C4-2B (cell line): ENCODE measurements around the gene SCUBE3.
A peak's percentile ranks its signal among the peaks of the same experiment; 100 is the strongest.

ENCODE experiments used
- H3K27ac ChIP-seq: fragments of 450-650 bp; 2 replicates; pipeline ENCODE4 v1.5.1; 2017
- CTCF ChIP-seq: fragments of 450-650 bp; conservative IDR thresholded peaks from 2 replicates; pipeline ENCODE4 v1.5.1; 2017; ENCODE audit warnings: mild to moderate bottlenecking
- ZFX ChIP-seq: fragments of 450-650 bp; IDR thresholded peaks from 2 replicates; pipeline ENCODE4 v1.6.1; 2017

The SCUBE3 gene

GRCh38 chr6:35244551-35244950 is 30.8 kb downstream of the SCUBE3 start:
- H3K27ac ChIP-seq = no peak overlapping the region
- TF ChIP-seq CTCF (no peak), ZFX (no peak)

GRCh38 chr6:35247642-35248231 is 34.0 kb downstream of the SCUBE3 start:
- H3K27ac ChIP-seq = no peak overlapping the region
- TF ChIP-seq ZFX = no peak
- no peak for TF ChIP-seq CTCF

- TF ChIP-seq CTCF (no peak), ZFX (no peak)
- H3K27ac ChIP-seq = no peak overlapping the region
Observed at GRCh38 chr6:35248300-35248699, 34.5 kb downstream of the SCUBE3 start.

- no peak for TF ChIP-seq CTCF
- TF ChIP-seq ZFX = no peak
- no peak overlapping the region for H3K27ac ChIP-seq
Observed at GRCh38 chr6:35248965-35249364, 35.2 kb downstream of the SCUBE3 start.

- no peak overlapping the region for H3K27ac ChIP-seq
- TF ChIP-seq CTCF (no peak), ZFX (no peak)
Observed at GRCh38 chr6:35251949-35252348, 38.2 kb downstream of the SCUBE3 start.

- TF ChIP-seq CTCF = no peak
- TF ChIP-seq ZFX = no peak
- H3K27ac ChIP-seq = no peak overlapping the region
Observed at GRCh38 chr6:35253249-35253648, 39.5 kb downstream of the SCUBE3 start.

- TF ChIP-seq ZFX = no peak
- H3K27ac ChIP-seq = no peak overlapping the region; the same call in 1 of the 2 replicates
Observed at GRCh38 chr6:35258336-35258735, 44.6 kb downstream of the SCUBE3 start.

- peak overlapping the region; percentile 81 for H3K27ac ChIP-seq
- no peak; the same call in 1 of the 2 replicates for TF ChIP-seq ZFX
- TF ChIP-seq CTCF = no peak
Observed at GRCh38 chr6:35258858-35259193, 45.1 kb downstream of the SCUBE3 start.
